ENCODE results near the gene GLMP.
"Not testable (repeated sequence)": the region's sequence is repeated elsewhere in the genome, so short reads cannot be mapped to it uniquely, and the experiment has no call there.

The GLMP gene

GRCh38 chr1:156295391-156295947 lies at the start of gene GLMP:
Gene GLMP (minus strand): TSS chr1:156295679. CDS start chr1:156295645, 34 bp downstream.
- peak; percentile 45 for DNase-seq (ENCODE audit: low read depth)

- DNase-seq (ENCODE audit: low read depth), result no peak
Observed at GRCh38 chr1:156344409-156344808, 48.9 kb upstream of the GLMP start.

- DNase-seq (ENCODE audit: low read depth), result no peak
Observed at GRCh38 chr1:156342166-156342955, 46.9 kb upstream of the GLMP start.

GRCh38 chr1:156338180-156338976 lies 42.9 kb upstream of the GLMP start, which contains the start of the genes CCT3 and TSACC:
Gene CCT3 (minus strand): TSS chr1:156338292. CDS start chr1:156338184, 108 bp downstream.
Gene TSACC (plus strand): TSS chr1:156338526. CDS start chr1:156339758, 1,232 bp downstream.
- peak; percentile 98 for DNase-seq (ENCODE audit: low read depth)

- DNase-seq (ENCODE audit: low read depth), result no peak
Observed at GRCh38 chr1:156337888-156338179, 42.4 kb upstream of the GLMP start.

GRCh38 chr1:156337052-156337887 lies 41.8 kb upstream of the GLMP start:
- DNase-seq (ENCODE audit: low read depth), result no peak

- no peak for DNase-seq (ENCODE audit: low read depth)
Observed at GRCh38 chr1:156336242-156336641, 40.8 kb upstream of the GLMP start.

- not testable (repeated sequence) for DNase-seq (ENCODE audit: low read depth)
Observed at GRCh38 chr1:156323179-156323578, 27.7 kb upstream of the GLMP start.

- DNase-seq (ENCODE audit: low read depth), result no peak
Observed at GRCh38 chr1:156320560-156320959, 25.1 kb upstream of the GLMP start.

GRCh38 chr1:156319664-156320063 lies 24.2 kb upstream of the GLMP start:
- DNase-seq (ENCODE audit: low read depth), result no peak

GRCh38 chr1:156316909-156317308 lies 21.4 kb upstream of the GLMP start:
- no peak for DNase-seq (ENCODE audit: low read depth)

GRCh38 chr1:156310962-156311361 lies 15.5 kb upstream of the GLMP start:
- no peak for DNase-seq (ENCODE audit: low read depth)

- DNase-seq (ENCODE audit: low read depth), result no peak
Observed at GRCh38 chr1:156308078-156308477, 12.6 kb upstream of the GLMP start.

- no peak for DNase-seq (ENCODE audit: low read depth)
Observed at GRCh38 chr1:156305215-156305614, 9.7 kb upstream of the GLMP start.

- DNase-seq (ENCODE audit: low read depth), result no peak
Observed at GRCh38 chr1:156303241-156303640, 7.8 kb upstream of the GLMP start.

GRCh38 chr1:156298852-156299357 lies 3.4 kb upstream of the GLMP start, which contains the start of gene VHLL:
Gene VHLL (minus strand): TSS chr1:156299307. CDS start chr1:156299189, 118 bp downstream.
- DNase-seq (ENCODE audit: low read depth), result no peak

GRCh38 chr1:156293895-156294294 lies 1.6 kb downstream of the GLMP start:
- DNase-seq (ENCODE audit: low read depth), result no peak

- no peak for DNase-seq (ENCODE audit: low read depth)
Observed at GRCh38 chr1:156293098-156293434, 2.4 kb downstream of the GLMP start.

- no peak for DNase-seq (ENCODE audit: low read depth)
Observed at GRCh38 chr1:156291226-156292061, 4.0 kb downstream of the GLMP start.

- no peak for DNase-seq (ENCODE audit: low read depth)
Observed at GRCh38 chr1:156289857-156290256, 5.6 kb downstream of the GLMP start.

- no peak for DNase-seq (ENCODE audit: low read depth)
Observed at GRCh38 chr1:156286061-156286460, 9.4 kb downstream of the GLMP start.
